NCI-H2107 (cell line): ENCODE results near the gene FXYD6.
A peak's percentile ranks its signal among the peaks of the same experiment; 100 is the strongest.
"Not testable (repeated sequence)": the region's sequence is repeated elsewhere in the genome, so short reads cannot be mapped to it uniquely, and the experiment has no call there.

Experiments
- DNase-seq: peaks from one replicate; lab custom pipeline; 2025; lab: John Stamatoyannopoulos, UW

FXYD6 gene

DNA sequence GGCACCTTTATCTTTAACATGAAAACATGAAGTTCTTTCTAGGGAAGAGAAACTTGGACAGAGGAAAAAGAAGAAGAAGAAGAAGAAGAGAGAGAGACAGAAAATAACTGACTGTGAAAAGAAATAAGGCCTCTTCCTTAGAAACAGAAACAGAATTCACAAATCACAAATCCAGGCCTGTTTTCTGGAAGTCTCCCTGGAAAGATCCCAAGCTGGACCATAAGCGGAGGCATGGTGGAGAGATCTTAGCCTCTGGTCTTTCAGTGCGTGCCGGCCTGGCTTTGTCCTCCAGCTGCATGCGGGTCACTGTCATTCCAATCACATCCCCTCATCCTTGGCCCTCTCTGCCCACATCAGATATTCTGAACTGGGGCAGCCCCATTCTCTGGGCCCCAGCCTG lies 6.9 kb downstream of the FXYD6 start:
- no peak for DNase-seq

DNA sequence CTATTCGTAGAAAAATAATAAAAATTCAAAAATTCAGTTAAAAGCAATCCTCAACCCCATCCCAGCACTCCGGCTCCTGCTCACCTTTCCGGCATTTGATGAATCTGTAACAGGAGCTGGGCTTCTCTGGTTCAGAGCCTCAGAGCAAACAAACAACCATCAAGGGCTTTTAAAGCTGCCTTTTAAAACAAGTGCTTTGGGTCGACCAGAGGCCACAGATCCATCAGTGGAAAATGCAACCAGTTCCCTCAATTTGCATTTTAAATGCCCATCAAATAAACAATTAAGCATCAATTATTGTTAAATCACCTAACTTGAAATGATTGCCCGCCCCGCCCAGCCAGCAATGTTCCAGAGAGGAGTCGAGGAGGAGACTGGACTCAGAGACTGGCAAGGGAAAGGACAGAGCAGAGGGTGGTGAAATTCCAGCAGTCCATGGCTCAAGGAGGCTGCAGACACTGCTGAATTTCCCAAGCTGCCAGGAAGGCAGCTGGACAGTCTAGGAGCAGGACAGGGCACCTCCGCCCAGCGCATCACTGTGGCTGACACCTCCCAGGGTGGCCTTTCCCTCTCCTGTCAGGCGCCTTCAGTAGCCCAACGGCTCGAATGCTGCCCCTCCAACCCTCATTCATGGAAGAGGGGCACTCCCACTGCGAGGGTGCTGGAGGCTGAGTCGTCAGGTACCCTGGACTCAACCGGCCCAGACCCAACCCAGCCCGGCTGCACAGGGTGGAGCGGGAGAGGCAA lies 7.5 kb downstream of the FXYD6 start:
- peak; percentile 67 for DNase-seq

DNA sequence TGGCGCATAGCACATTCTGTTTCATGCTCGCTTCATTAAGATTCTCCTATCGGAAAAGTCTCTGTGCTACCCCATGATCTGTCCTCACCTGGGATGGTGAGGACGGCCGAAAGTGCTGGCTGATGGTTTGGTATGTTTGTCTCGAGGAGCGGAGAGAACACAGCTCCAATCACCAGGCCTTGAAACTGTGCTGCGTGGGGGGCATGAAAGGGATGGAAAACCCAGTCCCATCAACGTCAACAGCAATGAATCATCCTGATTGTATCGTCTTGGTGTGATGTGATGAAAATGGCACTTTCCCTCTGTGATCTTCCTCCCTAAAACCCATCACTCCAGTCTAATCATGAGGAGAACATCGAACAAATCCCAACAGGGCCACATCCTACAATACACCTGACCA lies 8.4 kb downstream of the FXYD6 start:
- no peak for DNase-seq

DNA sequence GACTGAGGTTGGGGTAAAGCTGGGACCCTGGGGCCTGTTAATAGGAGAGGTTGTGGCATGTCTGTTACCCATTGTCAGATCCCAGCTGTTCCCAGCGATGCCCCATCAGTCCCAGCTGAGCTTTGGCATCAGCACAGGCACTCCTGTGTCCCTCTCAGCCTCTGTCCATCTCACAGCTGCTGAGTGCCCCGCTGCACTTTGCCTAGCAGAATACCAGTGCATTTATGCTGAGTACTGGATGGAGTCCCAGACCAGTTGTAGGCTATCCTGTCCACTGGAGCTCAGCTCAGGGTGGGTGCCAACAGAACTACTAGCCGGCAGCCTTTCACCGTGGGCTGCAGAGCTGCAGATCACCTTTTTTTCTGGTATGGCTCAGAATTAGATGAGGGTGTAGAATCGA lies 9.9 kb downstream of the FXYD6 start:
- DNase-seq, result no peak

DNA sequence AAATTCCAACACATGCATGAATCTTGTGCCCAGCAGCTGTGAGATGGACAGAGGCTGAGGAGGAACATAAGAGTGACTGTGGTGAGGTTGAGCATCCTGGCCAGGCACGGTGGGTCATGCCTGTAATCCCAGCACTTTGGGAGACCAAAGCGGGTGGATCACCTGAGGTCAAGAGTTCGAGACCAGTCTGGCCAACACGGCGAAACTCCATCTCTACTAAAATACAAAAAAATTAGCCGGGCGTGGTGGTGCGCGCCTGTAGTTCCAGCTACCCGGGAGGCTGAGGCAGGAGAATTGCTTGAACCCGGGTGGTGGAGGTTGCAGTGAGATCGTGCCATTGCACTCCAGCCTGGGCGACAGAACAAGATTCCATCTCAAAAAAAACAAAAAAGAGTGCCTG lies 10.9 kb downstream of the FXYD6 start:
- DNase-seq, result not testable (repeated sequence)

DNA sequence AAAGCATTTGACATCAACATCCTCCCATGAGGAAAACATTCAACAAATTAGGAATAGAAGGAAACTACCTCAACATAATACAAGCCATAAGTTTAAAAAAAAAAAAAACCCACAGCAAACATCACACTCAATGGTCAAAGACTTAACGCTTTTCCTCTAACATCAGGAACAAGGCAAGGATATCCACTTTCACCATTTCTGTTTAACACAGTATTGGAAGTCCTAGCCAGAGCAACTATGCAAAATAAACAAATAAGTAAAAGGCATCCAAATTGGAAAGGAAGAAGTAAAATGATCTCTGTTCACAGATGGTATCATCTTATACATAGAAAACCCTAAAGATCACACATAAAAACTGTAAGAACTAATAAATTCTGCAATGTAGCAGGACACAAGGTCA lies 13.1 kb downstream of the FXYD6 start:
- DNase-seq, result no peak

DNA sequence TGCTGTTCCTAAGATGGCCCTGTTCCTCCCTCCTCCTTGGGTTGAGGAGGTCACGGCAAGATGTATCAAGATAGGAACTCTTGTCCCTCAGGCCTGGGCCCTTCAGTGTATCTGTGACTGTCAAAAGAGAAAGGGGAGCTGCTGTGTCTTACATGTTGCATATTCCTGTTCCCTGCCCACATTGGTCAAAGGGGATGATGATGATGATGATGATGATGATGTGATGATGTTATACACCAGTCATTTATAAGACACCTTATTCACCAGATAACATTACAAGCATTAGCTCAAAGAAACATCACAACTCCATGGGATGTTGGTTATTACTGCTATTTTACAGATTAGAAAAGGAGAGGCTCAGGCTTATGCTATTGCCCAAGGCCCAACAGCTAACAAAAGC lies 13.7 kb downstream of the FXYD6 start:
- no peak for DNase-seq

DNA sequence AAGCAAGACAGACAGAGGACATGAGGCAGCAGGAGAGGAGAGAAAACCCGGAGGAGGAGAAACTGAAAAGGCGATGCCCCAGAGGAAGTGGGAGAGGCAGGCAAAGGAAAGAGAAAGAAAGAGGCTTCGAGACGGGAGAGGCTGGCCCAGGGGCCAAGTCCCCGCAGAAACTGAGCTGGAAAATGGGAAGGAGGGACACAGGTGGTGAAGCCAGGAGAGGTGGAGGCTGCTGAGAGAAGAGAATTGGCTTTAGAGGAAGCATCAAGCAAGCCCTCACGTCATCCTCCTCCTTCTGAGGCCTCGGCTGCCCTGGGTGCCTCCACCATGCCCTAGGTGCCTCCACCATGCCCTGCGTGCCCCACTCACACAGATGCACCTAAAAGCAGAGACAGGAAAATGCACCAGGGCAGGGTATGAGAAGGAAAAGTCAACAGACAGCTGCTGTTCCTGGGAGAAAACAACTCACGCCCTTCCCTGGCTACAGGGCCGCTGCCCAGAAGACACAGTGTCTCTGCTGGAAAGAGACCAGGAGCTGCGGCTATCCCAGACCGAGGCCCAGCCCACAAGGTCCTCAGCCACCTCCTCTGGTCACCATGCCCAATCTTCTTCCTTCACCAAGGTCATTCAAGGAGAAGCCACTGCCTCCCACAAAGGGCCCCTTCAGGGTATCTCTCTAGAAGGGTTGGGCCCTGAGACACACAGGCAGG lies 14.3 kb downstream of the FXYD6 start:
- DNase-seq, result no peak

DNA sequence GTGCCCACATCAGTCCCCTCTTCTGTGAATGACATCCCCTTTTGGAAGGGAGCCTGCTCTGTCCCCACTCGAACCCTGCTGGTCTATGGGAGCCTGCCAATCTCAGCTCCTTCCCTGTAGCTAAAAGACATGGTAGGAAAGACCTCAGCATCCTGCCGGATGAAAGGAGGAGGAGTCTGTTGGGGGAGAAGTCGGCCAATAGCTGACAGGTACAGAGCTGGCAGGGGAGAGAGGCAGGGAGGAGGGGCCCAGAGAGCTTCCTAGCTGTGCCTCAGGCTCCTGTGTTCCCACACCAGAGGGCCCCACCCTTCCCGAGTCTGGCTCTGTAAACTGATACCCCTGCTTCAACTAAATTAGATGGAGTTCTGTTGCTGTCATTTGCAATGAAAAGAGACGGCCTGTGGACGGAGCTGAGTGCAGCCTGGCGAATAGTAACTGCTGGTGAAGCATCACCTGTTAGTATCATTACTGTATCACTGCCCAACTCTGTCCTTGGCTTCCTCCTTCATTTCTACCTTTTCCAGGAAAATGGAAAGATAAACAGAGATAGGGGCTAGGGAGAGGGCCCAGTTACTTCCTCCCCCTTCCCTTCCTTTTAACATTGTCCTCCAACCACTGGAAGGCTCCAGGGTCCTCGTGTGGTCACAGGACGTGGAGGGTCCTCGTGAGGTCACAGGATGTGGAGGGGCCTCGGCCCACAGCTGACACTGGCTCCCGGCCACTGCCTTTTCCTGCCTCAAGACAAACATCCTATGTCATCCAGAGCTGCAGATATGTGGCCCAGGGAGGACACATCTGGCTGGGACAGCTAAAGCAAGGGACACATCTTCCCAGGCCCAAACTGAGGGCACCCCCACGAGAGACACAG lies 15.1 kb downstream of the FXYD6 start:
- peak; percentile 84 for DNase-seq

DNA sequence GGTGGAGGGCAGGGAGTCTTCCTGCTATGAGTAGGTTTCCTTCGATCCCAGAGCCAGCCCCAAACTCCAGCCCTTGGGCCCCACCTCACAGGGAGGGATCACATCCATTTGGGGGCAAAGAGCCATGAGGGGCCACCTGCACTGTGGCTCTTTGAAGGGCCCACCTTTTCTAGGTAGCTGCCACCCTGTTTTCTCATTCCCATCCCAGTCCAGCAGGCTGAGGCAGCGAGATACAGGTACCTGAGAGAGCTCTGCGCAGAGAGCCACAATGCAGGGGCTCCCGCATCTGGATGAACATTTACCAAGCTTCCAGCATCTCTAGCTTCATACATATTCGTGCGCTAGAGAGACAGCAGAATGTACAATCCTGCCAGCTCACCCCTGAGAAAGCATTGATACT lies 16.3 kb downstream of the FXYD6 start:
- DNase-seq, result no peak

DNA sequence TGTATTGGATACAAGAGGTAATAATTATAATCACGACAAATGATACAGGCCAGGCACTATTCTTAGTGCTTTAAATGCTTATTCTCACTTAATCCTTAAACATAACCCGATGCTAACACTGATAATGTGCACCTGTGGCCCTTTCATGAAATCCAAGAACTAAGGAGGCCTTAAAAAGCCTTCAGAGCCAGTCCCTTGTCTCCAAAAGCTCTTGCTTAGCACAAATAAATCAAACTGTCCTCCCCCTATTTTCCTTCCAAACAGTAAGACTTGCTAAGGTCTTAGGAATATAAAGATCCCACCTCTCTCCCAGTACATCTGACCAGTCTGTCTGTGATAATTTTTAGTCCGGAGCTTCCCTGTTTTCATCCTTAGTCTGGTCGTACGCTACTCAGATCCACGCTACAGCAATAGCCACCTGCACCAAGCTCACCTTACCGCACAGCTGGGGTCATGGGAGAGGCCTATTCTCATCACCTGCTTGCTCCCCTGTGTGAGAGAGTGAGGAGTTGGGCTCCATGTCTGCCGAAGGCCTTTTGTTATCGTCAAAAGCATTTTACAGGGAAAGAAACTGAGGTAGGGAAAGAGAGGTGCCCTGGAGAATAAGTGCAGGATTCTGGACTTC lies 16.9 kb downstream of the FXYD6 start:
- peak; percentile 37 for DNase-seq

DNA sequence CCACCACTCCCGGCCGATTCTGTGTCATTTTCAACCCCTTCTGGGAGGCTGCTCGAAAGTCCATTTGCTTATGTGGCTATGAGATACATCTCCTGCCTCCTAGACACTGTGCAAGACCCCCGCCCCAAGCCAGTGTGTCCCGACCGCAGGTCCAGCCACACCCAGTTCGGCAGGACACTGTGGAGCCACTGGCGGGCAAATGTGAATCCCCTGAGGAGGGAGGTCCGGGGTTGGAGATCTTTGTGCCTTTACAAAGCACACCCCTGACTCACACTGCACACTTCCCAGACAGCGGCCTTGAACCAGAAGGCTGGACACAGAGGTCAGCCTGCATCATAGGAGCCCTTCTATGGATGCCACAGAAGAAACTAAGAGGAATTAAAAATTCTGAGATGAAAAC lies 17.4 kb downstream of the FXYD6 start:
- no peak for DNase-seq

DNA sequence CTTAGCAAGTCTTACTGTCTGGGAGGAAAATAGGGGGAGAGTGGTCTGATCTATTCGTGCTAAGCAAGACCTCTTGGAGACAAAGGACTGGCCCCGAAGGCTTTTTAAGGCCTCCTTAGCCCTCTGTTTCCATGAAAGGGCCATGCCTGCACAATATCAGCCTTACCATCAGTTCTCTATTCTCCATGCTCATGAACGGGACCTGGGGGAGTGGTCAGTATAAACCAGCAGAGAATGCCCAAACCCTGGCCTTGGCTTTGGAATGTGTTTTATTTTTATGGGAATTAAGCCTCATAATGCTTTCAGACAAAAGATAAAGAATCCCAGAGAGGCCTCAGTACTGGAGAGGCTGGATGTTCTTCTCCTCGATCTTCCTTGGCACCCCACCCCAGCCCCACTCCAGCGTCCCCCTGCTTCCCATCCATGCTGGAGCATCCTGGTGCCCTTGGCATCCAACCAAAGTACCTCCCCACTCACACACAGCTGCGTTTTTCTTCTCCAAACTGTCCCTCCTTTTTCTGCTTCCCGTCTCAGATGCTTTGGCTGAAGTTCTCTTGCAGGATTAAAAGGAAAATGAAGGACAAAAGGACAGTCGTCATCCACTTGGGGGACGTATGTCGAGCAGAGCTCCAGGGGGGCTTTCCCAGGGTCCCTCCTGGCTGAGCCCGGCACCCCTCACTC lies 18.6 kb downstream of the FXYD6 start:
- DNase-seq, result no peak

DNA sequence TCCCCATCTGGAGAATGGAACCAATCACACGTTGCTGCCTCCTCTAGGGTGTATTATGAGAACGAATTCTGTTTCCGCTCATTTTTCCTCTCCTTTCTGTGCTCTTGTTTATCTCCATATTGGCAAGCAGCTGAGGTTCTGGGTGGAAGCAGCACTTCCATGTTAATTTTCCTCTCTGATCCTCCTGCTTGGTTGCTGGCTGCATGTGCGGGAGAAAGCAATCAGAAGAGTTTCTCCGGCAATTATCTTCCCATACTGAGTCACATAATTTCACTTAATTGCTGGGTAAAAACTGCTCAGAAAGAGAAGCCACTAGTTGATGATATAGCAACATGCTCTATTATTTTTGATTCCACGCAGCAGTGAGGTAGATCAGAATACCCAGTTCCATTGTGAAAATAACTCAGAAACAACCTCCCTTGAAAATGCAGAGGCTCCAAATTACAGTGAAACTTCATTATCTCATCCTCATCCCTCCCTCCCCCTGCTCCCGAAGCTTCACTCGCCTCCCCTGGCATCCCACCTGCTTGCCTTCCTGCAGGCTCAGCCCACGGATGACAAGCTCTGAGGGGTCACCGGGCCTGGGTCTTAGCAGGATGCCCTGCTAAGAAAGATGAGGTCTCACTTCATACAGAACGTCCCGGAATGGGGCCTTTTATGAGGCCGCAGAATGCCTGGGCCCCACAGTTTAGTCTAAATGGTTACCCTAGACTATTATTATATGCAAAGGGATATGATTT lies 20.4 kb downstream of the FXYD6 start:
- no peak for DNase-seq

DNA sequence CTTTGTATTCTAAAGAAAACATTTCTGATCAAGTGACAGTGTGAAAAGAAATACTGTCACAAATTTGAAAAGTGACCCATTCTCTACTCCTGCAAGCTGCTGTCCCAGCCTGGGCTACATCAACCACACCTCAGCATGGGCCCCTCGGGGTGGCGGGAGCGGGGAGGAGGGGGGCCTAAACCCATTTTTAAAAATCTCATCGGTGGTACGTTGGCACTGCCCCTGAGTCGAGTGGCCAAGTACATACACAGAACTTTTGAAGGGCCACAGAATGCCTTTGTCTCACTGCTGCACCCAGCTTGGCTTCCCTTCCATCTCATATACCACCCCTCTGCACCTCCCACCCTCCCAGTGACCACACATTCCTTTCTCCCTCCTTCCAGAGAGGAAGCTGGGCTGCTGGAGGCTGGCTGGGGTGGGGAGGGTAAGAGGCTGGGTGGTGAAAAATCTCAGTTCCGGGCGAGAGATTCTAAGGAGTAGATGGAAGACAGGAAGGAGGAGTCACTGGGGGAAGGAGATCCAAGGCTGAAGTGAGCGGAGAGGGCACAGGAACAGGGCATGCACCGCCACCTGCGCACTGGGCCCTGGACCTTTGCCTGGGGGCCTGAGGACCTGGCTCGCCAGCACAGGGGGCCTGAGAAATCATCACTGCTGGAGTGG lies 21.1 kb downstream of the FXYD6 start:
- no peak for DNase-seq

DNA sequence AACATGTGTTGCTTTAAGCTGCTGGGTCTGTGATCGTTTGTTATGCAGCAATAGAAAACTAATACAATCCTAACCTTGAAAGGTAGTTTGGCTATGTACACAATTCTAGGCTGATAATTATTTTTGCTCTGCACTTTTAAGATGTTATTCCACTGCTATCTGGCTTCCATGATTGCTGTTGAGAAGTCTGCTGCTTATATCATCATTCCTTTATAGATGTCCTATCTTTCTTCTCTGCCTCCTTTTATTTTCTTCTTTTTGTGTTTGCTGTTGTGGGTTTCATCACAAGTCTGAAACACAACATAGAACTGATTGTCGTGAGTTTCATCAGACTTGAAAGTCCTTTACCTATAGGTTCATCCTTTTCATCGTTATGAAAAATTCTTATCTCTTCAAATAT lies 24.1 kb downstream of the FXYD6 start:
- DNase-seq, result no peak

DNA sequence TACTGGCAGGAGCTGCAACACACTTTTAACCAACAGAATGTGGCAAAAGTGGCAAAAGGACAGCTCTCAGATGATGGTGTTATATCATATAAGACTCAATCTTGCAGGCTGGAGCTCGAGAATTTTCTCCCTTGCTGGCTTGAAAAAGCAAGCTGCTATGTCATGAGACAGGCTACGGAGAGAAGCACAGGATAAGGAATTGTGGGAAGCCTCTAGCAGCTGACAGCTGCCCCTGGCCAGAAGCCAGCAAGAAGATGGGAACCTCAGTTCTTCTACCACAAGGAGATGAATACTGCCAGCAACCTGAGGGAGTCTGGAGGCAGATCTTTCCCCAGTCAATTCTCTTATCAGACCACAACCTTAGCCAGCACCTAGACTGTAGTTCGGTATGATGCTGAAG lies 24.6 kb downstream of the FXYD6 start:
- no peak for DNase-seq

DNA sequence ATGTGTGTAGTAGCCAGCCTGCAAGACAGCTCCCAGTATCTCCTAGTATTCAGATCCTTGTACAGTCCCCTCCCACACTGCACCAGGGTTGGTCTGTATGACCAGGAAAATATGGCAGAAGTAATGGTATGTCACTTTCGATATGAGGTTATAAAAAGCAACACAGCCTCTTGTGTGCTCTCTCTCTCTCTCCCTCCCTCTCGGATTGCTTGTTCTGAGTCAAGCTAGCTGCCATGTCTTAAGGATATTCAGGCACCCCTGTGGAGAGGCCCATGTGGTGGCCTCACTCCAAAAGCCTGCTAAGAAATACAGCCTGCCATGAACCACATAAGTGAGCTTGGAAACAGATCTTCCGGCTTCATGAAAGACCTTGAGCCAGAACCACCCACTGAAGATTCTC lies 25.4 kb downstream of the FXYD6 start:
- DNase-seq, result no peak

DNA sequence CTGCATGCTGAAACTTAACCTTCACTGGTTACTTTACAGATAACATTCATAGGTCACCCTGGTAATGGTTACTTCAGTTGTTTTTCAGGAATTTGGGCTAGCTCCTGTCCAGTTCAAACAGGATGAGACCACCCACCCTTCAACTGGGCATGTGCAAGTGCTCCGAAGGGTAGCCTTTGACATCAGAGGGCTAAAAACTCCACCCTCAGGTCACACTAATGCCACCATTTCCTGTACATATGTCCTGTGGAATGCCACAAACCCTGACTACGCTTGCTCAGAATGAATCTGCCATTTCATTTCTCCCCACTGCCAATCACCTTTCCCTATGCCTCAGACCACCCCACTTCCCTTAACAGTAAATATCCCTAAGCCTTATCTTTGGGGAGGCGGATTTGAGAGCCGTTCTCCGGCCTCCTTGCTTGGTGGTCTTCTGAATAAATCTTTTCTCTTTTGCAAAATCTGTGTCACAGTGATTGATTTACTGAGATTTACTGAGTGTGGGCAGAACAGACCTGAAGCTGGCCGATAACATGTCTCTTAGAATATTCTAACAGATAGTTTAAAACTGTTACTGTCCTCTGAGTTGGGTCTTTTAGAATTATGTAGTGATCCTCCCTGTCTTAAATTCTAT lies 26.6 kb downstream of the FXYD6 start:
- DNase-seq, result no peak
